GM21447 (cell line): Measurements from ENCODE around the gene DNMT1.

Experiments
- ATAC-seq: cut with Tn5 transposase; IDR thresholded peaks from one replicate; pipeline ENCODE4 v1.9.1; 2021; ENCODE audit not compliant: unreplicated experiment

DNMT1 gene

GRCh38 chr19:10142701-10143375 is 51.9 kb downstream of the DNMT1 start:
- no peak for ATAC-seq

- no peak for ATAC-seq
Observed at GRCh38 chr19:10141973-10142372, 52.8 kb downstream of the DNMT1 start.

GRCh38 chr19:10141479-10141878 is 53.3 kb downstream of the DNMT1 start:
- no peak for ATAC-seq

GRCh38 chr19:10139952-10140351 is 54.8 kb downstream of the DNMT1 start:
- no peak for ATAC-seq

GRCh38 chr19:10138879-10139795 is 55.6 kb downstream of the DNMT1 start:
- ATAC-seq = no peak

GRCh38 chr19:10137751-10138682 is 56.7 kb downstream of the DNMT1 start:
- ATAC-seq = no peak

- ATAC-seq = no peak
Observed at GRCh38 chr19:10136936-10137335, 57.8 kb downstream of the DNMT1 start.

- ATAC-seq = no peak
Observed at GRCh38 chr19:10135551-10136334, 59.0 kb downstream of the DNMT1 start.

- ATAC-seq = no peak
Observed at GRCh38 chr19:10134040-10134439, 60.7 kb downstream of the DNMT1 start.

GRCh38 chr19:10133596-10133995 is 61.2 kb downstream of the DNMT1 start:
- ATAC-seq = no peak

- no peak for ATAC-seq
Observed at GRCh38 chr19:10132905-10133304, 61.8 kb downstream of the DNMT1 start.

GRCh38 chr19:10126213-10126639 is 68.5 kb downstream of the DNMT1 start:
- no peak for ATAC-seq

GRCh38 chr19:10124429-10124828 is 70.3 kb downstream of the DNMT1 start:
- ATAC-seq = no peak

- ATAC-seq = no peak
Observed at GRCh38 chr19:10122045-10122444, 72.7 kb downstream of the DNMT1 start.

GRCh38 chr19:10120538-10121189 is 74.1 kb downstream of the DNMT1 start:
- ATAC-seq = no peak

- no peak for ATAC-seq
Observed at GRCh38 chr19:10118960-10119359, 75.8 kb downstream of the DNMT1 start.

- no peak for ATAC-seq
Observed at GRCh38 chr19:10116866-10117616, 77.7 kb downstream of the DNMT1 start.

GRCh38 chr19:10116085-10116865 is 78.5 kb downstream of the DNMT1 start:
- ATAC-seq = no peak
